Tibial nerve (tissue), 3 donors: ENCODE results near the gene RBP4.

Experiments
- POLR2A ChIP-seq, 2 donors: fragments of 450-650 bp; IDR thresholded peaks; one replicate each; pipeline ENCODE4 v1.6.1; 2017; ENCODE audit warnings: antibody characterized with exemption in 2 of 2, mild to moderate bottlenecking in 2 of 2, moderate library complexity in 2 of 2
- TF ChIP-seq, protein P1 (sequence below), 5 experiments: fragments of 200-600 bp in 3 of 5; fragments of 450-650 bp in 2 of 5; sonication (generic) in 3 of 5; IDR thresholded peaks; one replicate each; pipeline ENCODE4 v1.5.1; 2016 to 2019; ENCODE audit warnings: antibody characterized with exemption in 5 of 5, mild to moderate bottlenecking in 3 of 5, moderate library complexity in 2 of 5

- TF ChIP-seq POLR2A (IDR thresholded peaks at IDR 0.05), result no peak
- TF ChIP-seq, protein P1, sequence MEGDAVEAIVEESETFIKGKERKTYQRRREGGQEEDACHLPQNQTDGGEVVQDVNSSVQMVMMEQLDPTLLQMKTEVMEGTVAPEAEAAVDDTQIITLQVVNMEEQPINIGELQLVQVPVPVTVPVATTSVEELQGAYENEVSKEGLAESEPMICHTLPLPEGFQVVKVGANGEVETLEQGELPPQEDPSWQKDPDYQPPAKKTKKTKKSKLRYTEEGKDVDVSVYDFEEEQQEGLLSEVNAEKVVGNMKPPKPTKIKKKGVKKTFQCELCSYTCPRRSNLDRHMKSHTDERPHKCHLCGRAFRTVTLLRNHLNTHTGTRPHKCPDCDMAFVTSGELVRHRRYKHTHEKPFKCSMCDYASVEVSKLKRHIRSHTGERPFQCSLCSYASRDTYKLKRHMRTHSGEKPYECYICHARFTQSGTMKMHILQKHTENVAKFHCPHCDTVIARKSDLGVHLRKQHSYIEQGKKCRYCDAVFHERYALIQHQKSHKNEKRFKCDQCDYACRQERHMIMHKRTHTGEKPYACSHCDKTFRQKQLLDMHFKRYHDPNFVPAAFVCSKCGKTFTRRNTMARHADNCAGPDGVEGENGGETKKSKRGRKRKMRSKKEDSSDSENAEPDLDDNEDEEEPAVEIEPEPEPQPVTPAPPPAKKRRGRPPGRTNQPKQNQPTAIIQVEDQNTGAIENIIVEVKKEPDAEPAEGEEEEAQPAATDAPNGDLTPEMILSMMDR (IDR thresholded peaks at IDR 0.05), result no peak
These were observed 20.2 kb downstream of the RBP4 start for GRCh38 chr10:93580828-93581227.
